ENCODE measurements around the gene SLX4.
A peak's percentile ranks its signal among the peaks of the same experiment; 100 is the strongest.
"Not testable (repeated sequence)": the region's sequence is repeated elsewhere in the genome, so short reads cannot be mapped to it uniquely, and the experiment has no call there.

The SLX4 gene, protein sequence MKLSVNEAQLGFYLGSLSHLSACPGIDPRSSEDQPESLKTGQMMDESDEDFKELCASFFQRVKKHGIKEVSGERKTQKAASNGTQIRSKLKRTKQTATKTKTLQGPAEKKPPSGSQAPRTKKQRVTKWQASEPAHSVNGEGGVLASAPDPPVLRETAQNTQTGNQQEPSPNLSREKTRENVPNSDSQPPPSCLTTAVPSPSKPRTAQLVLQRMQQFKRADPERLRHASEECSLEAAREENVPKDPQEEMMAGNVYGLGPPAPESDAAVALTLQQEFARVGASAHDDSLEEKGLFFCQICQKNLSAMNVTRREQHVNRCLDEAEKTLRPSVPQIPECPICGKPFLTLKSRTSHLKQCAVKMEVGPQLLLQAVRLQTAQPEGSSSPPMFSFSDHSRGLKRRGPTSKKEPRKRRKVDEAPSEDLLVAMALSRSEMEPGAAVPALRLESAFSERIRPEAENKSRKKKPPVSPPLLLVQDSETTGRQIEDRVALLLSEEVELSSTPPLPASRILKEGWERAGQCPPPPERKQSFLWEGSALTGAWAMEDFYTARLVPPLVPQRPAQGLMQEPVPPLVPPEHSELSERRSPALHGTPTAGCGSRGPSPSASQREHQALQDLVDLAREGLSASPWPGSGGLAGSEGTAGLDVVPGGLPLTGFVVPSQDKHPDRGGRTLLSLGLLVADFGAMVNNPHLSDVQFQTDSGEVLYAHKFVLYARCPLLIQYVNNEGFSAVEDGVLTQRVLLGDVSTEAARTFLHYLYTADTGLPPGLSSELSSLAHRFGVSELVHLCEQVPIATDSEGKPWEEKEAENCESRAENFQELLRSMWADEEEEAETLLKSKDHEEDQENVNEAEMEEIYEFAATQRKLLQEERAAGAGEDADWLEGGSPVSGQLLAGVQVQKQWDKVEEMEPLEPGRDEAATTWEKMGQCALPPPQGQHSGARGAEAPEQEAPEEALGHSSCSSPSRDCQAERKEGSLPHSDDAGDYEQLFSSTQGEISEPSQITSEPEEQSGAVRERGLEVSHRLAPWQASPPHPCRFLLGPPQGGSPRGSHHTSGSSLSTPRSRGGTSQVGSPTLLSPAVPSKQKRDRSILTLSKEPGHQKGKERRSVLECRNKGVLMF (N-terminal part only)

GRCh38 chr16:3611146-3611975 lies at the start of gene SLX4:
SLX4 (minus strand) TSS chr16:3611606; CDS start chr16:3608964, 2,642 bp downstream.
- peak; percentile 91 for DNase-seq (ENCODE audit: low read depth)

GRCh38 chr16:3659251-3659650 lies 47.8 kb upstream of the SLX4 start:
- peak; percentile 49 for DNase-seq (ENCODE audit: low read depth)

GRCh38 chr16:3656491-3657468 lies 45.4 kb upstream of the SLX4 start:
- DNase-seq (ENCODE audit: low read depth), result no peak

DNA sequence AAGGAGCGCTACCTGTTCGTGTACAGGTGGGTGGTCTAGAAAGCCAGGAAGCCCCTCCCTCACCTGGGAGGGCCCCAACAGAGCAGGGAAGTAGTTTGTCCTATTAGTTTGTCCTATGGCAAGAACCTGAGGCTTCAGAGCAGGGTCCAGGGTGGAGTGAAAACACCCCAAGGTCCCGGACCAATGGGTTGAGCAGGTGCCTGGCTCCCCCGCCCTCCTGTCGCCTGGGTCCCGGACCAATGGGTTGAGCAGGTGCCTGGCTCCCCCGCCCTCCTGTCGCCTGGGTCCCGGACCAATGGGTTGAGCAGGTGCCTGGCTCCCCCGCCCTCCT lies 44.7 kb upstream of the SLX4 start:
- not testable (repeated sequence) for DNase-seq (ENCODE audit: low read depth)

DNA sequence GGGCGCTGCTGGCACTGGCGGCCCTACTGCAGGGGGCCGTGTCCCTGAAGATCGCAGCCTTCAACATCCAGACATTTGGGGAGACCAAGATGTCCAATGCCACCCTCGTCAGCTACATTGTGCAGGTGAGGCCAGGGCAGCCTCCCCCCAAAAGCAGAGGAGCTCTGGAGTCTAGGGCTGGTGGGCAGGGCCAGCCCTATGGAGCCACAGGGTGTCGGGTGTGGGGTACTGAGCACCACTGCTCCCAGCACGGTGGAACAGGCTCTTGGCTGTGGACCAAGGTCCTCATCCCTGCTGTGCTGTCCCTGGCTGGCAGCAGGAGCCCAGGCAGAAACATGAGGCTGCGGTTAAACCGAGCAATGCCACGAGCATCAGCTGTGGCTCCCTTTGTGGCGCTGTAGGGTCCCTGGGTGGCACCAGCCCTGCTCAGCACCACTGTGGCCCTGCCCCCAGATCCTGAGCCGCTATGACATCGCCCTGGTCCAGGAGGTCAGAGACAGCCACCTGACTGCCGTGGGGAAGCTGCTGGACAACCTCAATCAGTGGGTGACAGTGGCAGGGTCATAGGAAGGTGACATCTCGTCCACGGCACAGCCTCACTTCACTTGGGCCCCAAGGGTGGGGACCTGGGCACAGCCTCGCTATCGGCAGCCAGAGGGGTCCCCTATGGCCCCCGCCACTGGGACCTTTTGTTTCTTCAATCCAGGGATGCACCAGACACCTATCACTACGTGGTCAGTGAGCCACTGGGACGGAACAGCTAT lies 44.2 kb upstream of the SLX4 start:
- no peak for DNase-seq (ENCODE audit: low read depth)

DNA sequence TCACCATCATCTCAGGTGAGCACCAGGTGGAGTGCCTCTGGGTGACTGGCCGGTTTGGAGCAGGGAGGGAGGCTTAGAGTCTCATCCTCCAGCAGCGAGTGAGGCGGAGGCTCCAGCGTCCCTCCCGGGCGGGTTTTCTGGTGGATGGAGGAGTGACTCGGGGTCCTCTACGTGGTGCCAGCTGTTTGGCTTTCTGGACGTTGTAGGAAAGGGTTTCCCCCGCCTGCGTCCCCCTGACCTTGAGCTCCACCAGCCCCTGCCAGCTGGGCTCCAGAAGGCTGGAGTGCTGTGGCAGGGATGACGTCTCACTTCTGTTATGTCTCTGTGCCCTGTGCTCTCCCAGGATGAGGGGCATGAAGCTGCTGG lies 43.6 kb upstream of the SLX4 start:
- no peak for DNase-seq (ENCODE audit: low read depth)

DNA sequence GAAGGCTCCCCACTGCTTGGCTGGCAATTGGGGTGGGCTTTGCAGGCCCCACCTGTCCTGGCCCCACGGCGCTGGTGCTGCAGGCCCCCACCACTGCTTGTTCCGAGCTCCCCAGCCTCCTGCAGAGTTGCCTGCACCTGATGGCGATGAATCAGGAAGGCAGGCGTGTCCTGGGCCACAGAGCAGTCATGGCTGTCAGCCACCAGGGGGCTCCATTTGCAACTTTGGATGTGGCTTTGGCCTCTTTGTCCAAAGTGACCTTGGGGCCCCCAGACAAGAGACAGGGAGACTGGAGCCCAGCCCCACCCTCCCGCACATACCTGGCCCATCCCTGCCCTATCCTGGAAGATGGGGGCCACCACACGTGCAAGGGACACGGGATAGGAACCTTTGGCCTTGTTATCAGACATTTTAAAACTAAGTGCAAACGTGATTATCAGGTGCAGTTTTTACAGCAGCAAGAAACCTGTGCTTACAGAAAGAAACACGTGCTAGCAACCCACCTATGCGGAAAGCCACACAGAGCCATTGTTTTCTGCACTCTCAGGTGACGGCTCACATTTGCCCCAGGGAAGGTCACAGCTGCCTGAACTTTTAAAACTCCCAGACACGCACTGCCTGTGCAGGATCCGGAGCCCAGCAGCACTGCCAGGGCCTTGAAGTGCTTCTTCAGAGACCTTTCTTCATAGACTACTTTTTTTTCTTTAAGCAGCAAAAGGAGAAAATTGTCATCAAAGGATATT lies 43.0 kb upstream of the SLX4 start, which contains the start of gene DNASE1:
TSS of gene DNASE1 (plus strand) at position 443 of the 743 bp plus-strand sequence. CDS start 683 bp downstream, outside the sequence.
- DNase-seq (ENCODE audit: low read depth), result peak; percentile 65

DNA sequence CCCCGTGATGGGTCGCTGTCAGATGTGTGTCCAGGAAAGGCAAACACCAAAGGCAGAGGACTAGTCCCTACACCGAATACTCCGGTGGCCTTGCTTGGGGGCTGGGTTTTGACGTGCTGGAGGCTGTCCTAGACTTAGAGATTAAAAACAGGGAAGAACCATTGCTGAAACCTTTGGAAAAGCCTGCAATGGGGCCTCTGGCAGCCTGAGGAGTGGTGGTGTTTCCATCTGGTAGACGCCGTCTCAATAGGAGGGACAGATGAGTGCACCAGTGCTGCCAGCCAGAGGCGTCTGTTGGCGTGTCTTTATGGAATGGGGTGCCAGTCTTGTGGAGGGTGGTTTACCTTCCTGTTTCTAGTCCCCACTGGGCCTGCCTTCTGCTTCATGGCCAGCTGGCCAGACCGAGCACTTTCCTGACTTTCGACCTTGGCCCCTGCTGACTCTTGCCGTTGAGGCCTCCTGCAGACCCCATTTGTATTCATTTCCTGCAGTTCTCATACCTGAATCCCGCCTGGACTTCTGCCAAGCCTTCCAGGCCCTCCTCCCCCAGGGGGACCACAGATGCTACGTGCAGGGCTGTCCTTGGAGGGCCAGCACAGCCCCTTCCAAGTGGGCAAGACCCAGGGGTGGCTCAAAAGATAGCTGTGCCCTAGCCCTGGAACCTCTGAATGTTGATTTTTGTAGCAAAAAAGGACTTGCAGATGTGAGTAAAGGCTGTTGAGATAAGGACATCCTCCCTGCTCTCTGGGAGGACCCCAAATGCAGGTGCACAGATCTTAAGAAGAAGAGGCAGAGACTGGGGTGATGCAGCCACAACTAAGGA lies 41.2 kb upstream of the SLX4 start:
- DNase-seq (ENCODE audit: low read depth), result no peak

DNA sequence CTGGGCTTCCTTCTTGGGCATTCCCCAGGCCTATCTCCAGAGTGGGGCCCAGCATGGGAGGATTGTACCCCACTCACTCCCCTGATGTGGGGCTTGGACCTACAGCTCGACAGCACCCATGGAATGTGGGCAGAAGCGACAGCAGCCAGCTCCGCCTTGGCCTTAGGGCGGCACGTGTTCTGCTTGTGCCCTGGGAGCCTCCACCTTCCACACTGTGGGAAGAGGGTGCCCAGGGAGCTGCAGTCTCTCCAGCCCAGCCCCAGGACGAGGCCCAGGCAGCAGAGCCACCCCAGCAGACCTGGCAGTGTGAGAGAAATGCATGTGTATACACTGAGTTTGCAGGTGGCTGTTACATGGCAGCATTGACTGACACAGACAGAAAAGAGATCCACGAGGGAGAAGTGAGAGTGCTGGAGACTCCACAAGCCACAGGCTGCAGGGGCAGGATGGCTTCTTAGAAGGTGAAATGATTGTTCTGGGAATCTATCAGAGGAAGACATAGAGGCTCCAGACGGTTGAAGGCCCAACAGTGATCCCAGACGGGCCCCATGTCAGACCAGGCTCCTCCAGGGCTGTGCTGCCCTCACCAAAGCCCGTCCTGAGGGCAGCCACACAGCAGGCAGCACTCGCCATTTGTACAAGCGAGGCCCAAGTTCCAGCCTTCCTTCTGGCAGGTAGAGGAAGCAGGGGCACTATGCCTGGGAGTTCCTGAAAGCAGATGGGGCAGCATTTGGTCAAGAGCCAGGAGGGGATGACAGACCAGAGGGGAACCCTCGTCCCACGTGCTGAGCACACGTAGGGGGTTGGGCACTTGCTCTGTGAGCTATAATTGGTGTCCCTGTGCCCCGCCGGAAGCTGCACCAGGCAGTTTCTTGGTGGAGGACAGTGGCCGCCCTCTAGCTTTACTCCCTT lies 40.3 kb upstream of the SLX4 start:
- no peak for DNase-seq (ENCODE audit: low read depth)

- DNase-seq (ENCODE audit: low read depth), result no peak
Observed at GRCh38 chr16:3650631-3651265, 39.3 kb upstream of the SLX4 start.

GRCh38 chr16:3646348-3646920 lies 35.0 kb upstream of the SLX4 start:
- DNase-seq (ENCODE audit: low read depth), result peak; percentile 14

GRCh38 chr16:3645504-3646347 lies 34.3 kb upstream of the SLX4 start:
- DNase-seq (ENCODE audit: low read depth), result peak; percentile 23

GRCh38 chr16:3645108-3645503 lies 33.7 kb upstream of the SLX4 start:
- DNase-seq (ENCODE audit: low read depth), result no peak

DNA sequence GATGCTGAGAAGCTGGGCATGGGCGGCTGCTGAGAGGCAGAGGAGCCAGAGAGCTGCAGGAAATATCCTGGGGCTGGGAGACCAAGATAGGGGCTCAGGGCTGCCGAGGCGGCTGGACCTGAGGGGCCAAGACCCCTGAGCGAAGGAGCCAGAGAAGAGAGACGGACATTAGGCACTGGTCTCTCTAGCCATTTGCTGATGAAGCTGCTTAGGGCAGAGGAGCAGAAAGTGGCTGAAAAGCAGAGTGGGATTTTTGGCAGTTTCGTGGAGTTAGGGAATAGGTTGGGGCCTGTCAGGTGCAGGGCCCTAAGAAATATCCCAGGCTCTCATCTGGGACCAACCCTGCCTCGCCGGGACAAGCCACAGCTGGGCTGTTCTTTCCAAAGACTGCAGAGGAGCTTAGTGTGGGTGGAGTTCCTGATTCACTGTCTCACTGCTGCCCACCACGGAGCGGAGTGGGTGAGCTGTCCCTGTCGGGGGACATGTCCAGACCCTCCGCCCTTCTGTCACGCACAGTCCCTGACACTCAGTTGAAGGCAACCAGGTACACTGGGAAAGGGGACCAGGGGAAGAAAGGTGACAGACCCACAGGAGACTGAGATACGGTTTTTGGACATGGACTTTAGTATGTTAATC lies 31.8 kb upstream of the SLX4 start:
- DNase-seq (ENCODE audit: low read depth), result no peak
